SH-SY5Y (cell line): Measurements from ENCODE around the gene PI4K2A.

Source experiments
- GATA2 ChIP-seq: IDR thresholded peaks from 2 replicates; pipeline ENCODE4 v1.6.1; 2011; ENCODE audit warnings: mild to moderate bottlenecking, low read depth, low read length
- GATA3 ChIP-seq: IDR thresholded peaks from 2 replicates; pipeline ENCODE4 v1.6.1; 2011; ENCODE audit warnings: low read depth, mild to moderate bottlenecking, low read length, moderate library complexity

DNA sequence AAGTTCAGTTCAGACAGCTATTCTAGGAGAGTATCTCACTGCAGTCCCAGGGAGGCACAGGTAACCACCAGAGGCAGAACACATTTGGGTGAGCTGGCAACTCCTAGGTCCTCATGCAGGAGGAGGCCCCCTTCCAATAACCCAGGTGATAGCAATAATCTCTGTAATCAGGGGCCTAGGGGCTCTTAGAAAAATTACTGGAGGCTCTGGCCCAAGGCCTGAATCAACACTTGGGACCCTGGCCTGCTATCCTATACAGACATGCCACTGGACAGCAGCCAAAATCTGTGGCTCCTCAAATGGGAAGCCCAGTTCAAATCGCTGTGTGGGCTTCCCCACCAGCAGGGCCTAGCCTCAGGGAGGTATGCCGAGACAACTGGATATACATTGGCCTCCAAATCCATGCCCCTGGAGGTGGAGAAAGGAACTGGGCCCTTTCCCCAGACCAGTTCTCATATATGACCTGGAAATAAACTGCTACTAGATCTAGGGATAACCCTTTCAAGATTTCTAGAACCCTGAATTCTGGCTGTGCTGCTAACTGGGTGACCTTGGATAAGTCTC, 45.0 kb downstream of the PI4K2A start:
- TF ChIP-seq GATA3 (no peak), GATA2 (no peak)
